ENCODE results near the gene DPH6.

Gene DPH6

GRCh38 chr15:35327789-35328188 is 218.2 kb downstream of the DPH6 start:
- DNase-seq = no peak

- DNase-seq = no peak
Measured at GRCh38 chr15:35325374-35325941, 220.5 kb downstream of the DPH6 start.

GRCh38 chr15:35323141-35323540 is 222.8 kb downstream of the DPH6 start:
- no peak for DNase-seq

GRCh38 chr15:35321926-35322325 is 224.0 kb downstream of the DPH6 start:
- no peak for DNase-seq

- DNase-seq = no peak
Measured at GRCh38 chr15:35320911-35321310, 225.1 kb downstream of the DPH6 start.
